GM19397 (cell line): ENCODE data around the gene KRT36.

ENCODE experiments used
- ATAC-seq: cut with Tn5 transposase; IDR thresholded peaks from one replicate; pipeline ENCODE4 v1.9.1; 2021; ENCODE audit warnings: mild to moderate bottlenecking, moderate library complexity; ENCODE audit not compliant: unreplicated experiment

Gene KRT36

GRCh38 chr17:41480136-41480535, 9.6 kb downstream of the KRT36 start:
- ATAC-seq, result no peak

GRCh38 chr17:41478237-41478636, 11.5 kb downstream of the KRT36 start:
- ATAC-seq, result no peak

GRCh38 chr17:41476866-41477815, 12.6 kb downstream of the KRT36 start:
- no peak for ATAC-seq

- no peak for ATAC-seq
These were observed 14.3 kb downstream of the KRT36 start for GRCh38 chr17:41475421-41475820.

- no peak for ATAC-seq
These were observed 14.8 kb downstream of the KRT36 start for GRCh38 chr17:41474863-41475262.

- no peak for ATAC-seq
These were observed 21.4 kb downstream of the KRT36 start for GRCh38 chr17:41468346-41468745.

GRCh38 chr17:41467561-41467960, 22.1 kb downstream of the KRT36 start:
- no peak for ATAC-seq

GRCh38 chr17:41466988-41467387, 22.7 kb downstream of the KRT36 start, which contains the start of gene KRT32:
Gene KRT32 (minus strand): TSS chr17:41467386. CDS start chr17:41467325, 61 bp downstream.
- no peak for ATAC-seq

GRCh38 chr17:41464682-41465081, 25.0 kb downstream of the KRT36 start:
- ATAC-seq, result no peak

GRCh38 chr17:41464173-41464572, 25.5 kb downstream of the KRT36 start:
- no peak for ATAC-seq

GRCh38 chr17:41463746-41464145, 26.0 kb downstream of the KRT36 start:
- ATAC-seq, result no peak

- ATAC-seq, result no peak
These were observed 27.0 kb downstream of the KRT36 start for GRCh38 chr17:41462705-41463104.

GRCh38 chr17:41457676-41458075, 32.0 kb downstream of the KRT36 start:
- ATAC-seq, result no peak

GRCh38 chr17:41456204-41456603, 33.5 kb downstream of the KRT36 start:
- ATAC-seq, result no peak

GRCh38 chr17:41455236-41455635, 34.5 kb downstream of the KRT36 start:
- no peak for ATAC-seq

GRCh38 chr17:41453066-41453465, 36.6 kb downstream of the KRT36 start:
- no peak for ATAC-seq

GRCh38 chr17:41452281-41452680, 37.4 kb downstream of the KRT36 start:
- no peak for ATAC-seq

GRCh38 chr17:41451154-41451728, 38.5 kb downstream of the KRT36 start:
- ATAC-seq, result no peak

GRCh38 chr17:41449008-41449407, 40.7 kb downstream of the KRT36 start:
- no peak for ATAC-seq

- ATAC-seq, result no peak
These were observed 41.2 kb downstream of the KRT36 start for GRCh38 chr17:41448506-41448905.

GRCh38 chr17:41446806-41447205, 42.9 kb downstream of the KRT36 start:
- ATAC-seq, result no peak

GRCh38 chr17:41444640-41445039, 45.1 kb downstream of the KRT36 start:
- no peak for ATAC-seq
